Measurements from ENCODE around the gene TWIST1. TPM values are rescaled to one million over a fixed set of nuclear protein-coding genes. Genes with fewer than 3 reads are reported as not detected.
A peak's percentile ranks its signal among the peaks of the same experiment; 100 is the strongest.

Gene TWIST1
- total and polyA plus RNA-seq, 8 donors: 0.20 to 0.67 (median 0.38) TPM; not detected in 1

DNA sequence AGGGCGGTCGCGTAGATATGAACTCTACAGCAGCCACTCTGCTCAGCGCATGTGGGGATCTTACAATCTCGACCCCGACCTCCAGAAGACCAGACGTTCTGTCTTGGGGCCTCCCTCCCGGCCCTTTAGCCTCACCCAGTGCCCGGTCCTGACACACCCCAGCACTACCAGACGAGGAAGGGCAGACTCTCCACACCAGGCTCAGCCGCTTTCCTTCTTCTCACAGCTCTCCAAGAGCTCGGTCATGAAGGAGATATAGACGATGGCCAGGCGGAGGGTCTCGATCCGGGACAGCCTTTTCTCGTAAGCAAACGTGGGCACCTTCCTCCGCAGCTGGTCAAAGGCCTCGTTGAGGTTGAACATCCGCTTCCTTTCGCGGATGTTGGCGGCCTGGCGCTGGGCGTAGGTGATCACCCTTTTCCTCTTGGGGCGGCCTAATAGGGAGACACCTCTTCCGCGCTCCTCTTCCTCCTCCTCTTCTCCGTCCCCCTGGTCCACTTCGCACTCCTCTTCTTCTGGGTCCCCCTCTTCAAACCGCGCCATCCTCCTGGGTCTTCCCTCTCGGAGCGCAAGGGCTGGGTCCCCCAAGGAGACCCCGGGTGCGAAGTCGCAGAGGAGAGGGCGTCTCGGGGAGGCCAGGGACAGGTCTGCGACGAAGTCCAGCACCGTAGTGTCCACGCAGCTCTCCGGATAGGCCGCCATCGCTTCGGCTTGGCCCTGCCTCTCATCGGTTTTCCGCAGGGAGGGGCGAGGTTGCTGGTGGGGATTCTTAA lies 27.4 kb upstream of the TWIST1 start, which contains the start of gene FERD3L:
TSS of gene FERD3L (minus strand) at position 761 of the 773 bp plus-strand sequence. CDS start at position 702, 59 bp downstream.
- no peak within 1 kb of the TSS for H3K27ac ChIP-seq
- peak in 1 of 4 donors; percentile 49 for DNase-seq
- no peak within 1 kb of the TSS for H3K4me3 ChIP-seq
- TF ChIP-seq, protein P1, sequence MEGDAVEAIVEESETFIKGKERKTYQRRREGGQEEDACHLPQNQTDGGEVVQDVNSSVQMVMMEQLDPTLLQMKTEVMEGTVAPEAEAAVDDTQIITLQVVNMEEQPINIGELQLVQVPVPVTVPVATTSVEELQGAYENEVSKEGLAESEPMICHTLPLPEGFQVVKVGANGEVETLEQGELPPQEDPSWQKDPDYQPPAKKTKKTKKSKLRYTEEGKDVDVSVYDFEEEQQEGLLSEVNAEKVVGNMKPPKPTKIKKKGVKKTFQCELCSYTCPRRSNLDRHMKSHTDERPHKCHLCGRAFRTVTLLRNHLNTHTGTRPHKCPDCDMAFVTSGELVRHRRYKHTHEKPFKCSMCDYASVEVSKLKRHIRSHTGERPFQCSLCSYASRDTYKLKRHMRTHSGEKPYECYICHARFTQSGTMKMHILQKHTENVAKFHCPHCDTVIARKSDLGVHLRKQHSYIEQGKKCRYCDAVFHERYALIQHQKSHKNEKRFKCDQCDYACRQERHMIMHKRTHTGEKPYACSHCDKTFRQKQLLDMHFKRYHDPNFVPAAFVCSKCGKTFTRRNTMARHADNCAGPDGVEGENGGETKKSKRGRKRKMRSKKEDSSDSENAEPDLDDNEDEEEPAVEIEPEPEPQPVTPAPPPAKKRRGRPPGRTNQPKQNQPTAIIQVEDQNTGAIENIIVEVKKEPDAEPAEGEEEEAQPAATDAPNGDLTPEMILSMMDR (IDR thresholded peaks at IDR 0.05): no peak
- no peak for ATAC-seq
- H3K9me3 ChIP-seq: no peaks in the 10 kb centered on the region
- H3K36me3 ChIP-seq: no peaks in the 10 kb centered on the region
- H3K27me3 ChIP-seq: peaks cover 54 to 66% of the 10 kb centered on the region in 2 donors
- H3K4me1 ChIP-seq: no peaks in the 10 kb centered on the region
- intact Hi-C loops (cut with DNase I): no loop called here

DNA sequence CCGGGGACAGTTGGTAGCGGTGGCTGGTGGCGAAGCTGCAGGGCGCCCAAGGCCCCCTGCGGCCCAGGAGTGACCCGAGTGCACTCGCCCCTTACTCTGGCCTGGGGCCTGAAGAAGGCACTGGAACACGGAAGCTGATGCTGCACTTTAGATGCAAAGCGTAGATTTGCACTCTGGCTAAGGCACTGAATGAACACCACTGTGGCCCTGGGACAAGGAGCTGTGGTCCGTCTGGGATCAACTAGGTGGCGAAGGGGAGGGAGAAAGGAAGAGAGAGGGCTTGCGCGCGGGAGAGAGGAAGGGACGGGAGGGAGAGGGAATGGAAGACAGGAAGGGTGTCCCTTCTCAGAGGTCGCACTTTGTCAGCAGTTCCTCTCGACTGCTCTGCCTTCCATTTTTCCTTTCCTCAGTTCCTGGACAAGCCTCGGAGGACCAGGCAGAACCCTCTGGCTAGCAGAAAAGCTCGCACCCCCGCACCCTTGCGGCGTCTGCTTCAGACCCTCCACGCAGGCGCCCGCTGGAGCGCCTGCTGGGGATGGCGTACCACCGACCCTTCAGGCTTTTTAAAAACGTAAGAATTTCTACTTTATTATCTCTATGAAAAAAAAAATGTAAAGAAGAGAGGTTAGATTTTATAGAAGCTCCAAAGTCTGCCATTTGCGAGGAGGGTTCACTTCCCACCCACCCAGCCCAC lies 26.6 kb upstream of the TWIST1 start:
- Histone ChIP-seq H3K27ac (no peak overlapping the region), H3K9me3 (no peaks in the 10 kb centered on the region), H3K27me3 (peaks cover 54 to 66% of the 10 kb centered on the region in 2 donors), H3K4me1 (no peaks in the 10 kb centered on the region), H3K36me3 (no peaks in the 10 kb centered on the region), H3K4me3 (no peak overlapping the region)
- DNase-seq: no peak
- intact Hi-C loops (cut with DNase I): no loop called here
- no peak for ATAC-seq
- TF ChIP-seq, protein P1 (IDR thresholded peaks at IDR 0.05): no peak

DNA sequence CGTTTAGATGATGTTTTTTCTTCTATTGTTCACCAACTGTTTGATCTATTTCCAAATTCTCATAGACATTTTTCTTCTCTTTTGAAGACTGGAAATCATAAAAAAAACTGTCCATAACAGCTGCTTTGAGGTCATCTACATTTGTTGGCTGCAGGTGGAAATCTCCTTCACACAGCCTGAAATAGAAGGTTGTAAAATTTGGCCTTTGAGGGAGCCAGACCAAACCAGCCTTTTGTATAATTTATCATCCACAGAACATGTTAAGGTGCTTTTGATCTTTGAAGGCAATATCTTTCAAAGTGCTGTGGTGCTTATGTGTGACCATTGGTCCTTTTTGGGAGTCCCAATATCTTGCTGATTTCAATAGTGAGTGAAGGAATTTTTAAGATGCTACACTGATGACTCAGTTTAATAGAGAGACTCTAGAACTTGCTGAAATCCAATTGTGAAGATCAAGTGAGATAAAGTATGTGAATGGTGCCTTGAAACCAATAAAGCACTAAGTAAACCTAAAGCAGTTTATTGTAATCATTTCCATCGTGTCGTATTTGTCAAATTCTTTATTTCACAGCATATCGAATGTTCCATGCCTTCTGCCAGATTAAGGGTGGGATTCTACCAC lies 22.4 kb upstream of the TWIST1 start:
- DNase-seq (no peak), ATAC-seq (no peak)
- no peaks in the 10 kb centered on the region for H3K36me3 ChIP-seq
- intact Hi-C loops (cut with DNase I): no loop called here
- TF ChIP-seq, protein P1 (IDR thresholded peaks at IDR 0.05): no peak
- H3K27me3 ChIP-seq: peaks cover 32 to 39% of the 10 kb centered on the region in 2 donors
- H3K4me3 ChIP-seq: no peak overlapping the region
- H3K4me1 ChIP-seq: no peaks in the 10 kb centered on the region
- no peak overlapping the region for H3K27ac ChIP-seq
- no peaks in the 10 kb centered on the region for H3K9me3 ChIP-seq

DNA sequence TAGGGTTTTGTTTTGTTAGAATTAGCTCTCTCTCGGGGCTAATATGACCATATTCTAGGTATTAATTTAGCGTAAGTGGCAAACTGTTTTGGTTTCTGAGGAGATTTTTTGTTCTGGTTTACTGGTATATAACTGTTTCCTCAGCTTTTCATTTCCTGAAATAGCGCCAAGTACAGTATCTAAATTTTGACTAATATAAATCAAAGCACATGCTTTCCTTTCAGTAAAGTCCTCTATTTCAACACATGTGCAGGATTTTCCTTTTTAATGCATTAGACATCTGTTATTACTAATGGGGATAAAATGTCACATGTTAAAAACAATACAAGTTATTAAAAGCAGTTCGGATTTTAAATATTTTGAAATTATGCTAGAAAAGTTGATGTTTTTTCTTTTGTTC lies 16.4 kb upstream of the TWIST1 start:
- no peak for ATAC-seq
- no peaks in the 10 kb centered on the region for H3K36me3 ChIP-seq
- DNase-seq: no peak
- H3K4me1 ChIP-seq: no peaks in the 10 kb centered on the region
- TF ChIP-seq, protein P1 (IDR thresholded peaks at IDR 0.05): no peak
- H3K27ac ChIP-seq: no peak overlapping the region
- no peak overlapping the region for H3K4me3 ChIP-seq
- H3K27me3 ChIP-seq: peaks cover 0 to 8% of the 10 kb centered on the region in 2 donors
- no peaks in the 10 kb centered on the region for H3K9me3 ChIP-seq
- intact Hi-C loops (cut with DNase I): no loop called here

DNA sequence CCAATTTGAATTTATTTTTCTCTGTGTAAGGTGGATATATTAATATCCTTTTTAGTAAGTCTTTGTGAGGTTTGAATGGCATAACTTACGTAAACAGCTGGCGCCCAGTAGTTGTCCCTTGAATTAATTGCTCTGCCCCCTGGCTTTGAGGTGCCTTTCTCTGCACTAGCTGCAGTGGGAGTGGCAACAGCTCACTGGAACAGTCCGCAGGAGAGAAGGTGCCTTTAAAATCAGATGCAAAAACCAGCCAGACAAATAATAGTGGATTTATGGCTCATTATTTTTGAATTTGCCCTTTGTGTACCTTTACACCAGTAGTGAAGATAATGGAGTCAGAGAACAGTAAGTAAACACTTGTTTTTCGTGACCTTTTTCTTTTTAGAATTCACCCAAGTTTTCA lies 16.0 kb upstream of the TWIST1 start:
- intact Hi-C loops (cut with DNase I): no loop called here
- H3K36me3 ChIP-seq: no peaks in the 10 kb centered on the region
- no peak overlapping the region for H3K4me3 ChIP-seq
- TF ChIP-seq, protein P1 (IDR thresholded peaks at IDR 0.05): no peak
- no peaks in the 10 kb centered on the region for H3K4me1 ChIP-seq
- no peak for DNase-seq
- no peak overlapping the region for H3K27ac ChIP-seq
- ATAC-seq: no peak
- peaks cover 0 to 8% of the 10 kb centered on the region in 2 donors for H3K27me3 ChIP-seq
- H3K9me3 ChIP-seq: no peaks in the 10 kb centered on the region
